Right renal pelvis (tissue), 4 donors: ENCODE measurements around the gene RAD51B. TPM values are rescaled to one million over a fixed set of nuclear protein-coding genes. Genes with fewer than 3 reads are reported as not detected.

Source experiments
- DNase-seq, 4 donors: peaks; one replicate each; pipeline ENCODE4 v3.0.0-alpha.2; 2013; ENCODE audit warnings: low read depth in 4 of 4, low spot score in 3 of 4, missing footprints in 1 of 4
- polyA plus RNA-seq, 4 donors: library from polyadenylated mRNA; unstranded; fragments of 120-200 nt; gene quantifications; one replicate each; pipeline ENCODE4 v1.2.1, GENCODE V29; 2013; ENCODE audit not compliant: insufficient read length in 4 of 4

The RAD51B gene
- polyA plus RNA-seq, 4 donors, result 10.7 to 11.6 (median 11.3) TPM

DNA sequence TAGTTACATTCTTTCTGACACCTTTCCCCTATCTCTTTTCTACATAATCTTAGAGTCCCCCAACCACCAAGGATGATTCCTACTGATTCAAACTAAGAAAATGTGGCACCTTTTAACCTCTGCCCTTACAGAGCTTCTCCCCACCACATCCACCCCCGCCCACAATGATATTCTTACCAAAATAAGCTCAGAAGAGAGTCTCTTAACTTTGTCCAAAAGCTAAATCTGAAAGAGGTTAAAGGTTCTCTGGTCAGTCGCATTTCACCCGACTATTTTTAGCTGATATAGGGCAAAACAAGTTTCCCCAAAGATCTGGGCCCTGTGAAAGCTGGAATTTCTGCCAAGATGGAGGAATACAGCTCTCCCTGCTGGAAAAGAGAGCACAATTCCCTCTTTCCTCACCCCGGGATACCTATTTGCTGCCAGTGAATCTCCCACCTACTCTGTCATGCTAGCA is 844.7 kb downstream of the RAD51B start:
- no peak for DNase-seq

DNA sequence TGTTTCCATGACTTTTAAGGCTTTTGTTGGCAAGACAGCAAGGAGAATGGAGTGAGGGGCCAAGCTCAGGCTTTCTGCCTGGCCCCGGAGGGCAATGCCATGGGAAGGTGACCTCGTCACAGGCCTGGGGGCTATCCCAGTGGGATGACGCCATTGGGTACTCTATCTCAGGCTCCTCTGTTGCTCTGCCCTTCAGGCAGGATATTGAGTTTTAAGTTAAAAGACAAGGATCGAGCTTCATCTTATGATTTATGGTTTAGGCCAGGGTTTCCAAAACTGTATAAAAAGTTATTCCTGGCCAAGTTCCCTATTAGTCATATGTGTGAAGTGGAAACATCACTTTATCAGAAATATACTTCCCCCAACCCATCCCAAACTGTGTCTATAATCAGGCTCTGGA is 845.6 kb downstream of the RAD51B start:
- no peak for DNase-seq

DNA sequence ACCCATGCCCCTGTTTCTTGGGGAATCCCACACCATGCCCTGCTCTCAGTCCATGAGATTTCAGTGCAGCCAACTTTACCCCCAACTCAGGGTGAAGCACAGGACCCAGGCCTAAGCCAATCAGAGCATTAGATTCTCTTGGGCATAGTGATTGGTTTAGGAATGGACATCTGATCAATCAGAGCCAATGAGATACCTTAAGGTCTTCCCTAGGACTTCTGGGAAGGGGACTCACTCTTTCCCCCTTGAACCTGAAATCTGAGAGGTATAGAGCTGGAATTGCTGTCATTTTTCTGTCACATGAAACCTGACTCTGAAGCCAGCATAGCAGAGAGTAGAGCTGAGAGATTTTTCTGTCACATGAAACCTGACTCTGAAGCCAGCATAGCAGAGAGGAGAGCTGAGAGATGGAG is 846.2 kb downstream of the RAD51B start:
- no peak for DNase-seq

DNA sequence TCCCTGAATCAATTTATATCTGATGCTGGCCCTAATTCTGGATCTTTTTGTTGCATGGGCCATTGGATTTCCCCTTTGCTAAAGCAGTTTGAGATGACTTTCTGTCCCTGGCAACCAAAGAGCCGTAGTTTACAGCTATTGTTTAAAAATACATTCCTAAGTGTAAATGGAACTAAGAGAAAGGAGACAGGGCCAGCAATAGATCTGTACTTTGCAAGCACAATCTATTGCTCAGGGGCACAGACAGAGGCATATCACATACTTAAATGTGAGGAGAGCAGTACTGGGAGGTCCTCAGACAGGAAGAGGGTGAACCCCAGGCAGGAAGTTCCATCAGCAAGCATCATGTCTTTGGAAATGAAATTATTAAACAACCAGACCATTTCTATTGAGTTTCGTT is 846.7 kb downstream of the RAD51B start:
- no peak for DNase-seq

DNA sequence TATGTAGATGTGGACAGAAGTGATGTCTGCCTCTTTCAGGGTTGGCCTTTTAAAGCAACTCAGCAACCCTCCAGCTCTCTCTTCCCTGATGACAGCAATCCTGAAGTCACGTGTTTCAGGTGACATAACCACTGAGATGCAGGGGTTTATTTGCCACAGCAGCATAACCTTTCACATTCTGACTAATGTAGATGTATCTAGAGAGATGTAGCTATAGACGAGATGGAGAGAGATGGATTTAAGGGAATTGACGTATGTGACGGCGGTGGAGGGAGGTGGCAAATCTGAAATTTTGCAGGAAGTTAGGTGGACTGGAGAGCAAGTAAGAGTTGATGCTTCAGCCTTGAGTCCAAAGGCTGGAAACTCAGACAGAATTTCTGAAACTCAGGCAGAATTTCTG is 847.3 kb downstream of the RAD51B start:
- no peak for DNase-seq

DNA sequence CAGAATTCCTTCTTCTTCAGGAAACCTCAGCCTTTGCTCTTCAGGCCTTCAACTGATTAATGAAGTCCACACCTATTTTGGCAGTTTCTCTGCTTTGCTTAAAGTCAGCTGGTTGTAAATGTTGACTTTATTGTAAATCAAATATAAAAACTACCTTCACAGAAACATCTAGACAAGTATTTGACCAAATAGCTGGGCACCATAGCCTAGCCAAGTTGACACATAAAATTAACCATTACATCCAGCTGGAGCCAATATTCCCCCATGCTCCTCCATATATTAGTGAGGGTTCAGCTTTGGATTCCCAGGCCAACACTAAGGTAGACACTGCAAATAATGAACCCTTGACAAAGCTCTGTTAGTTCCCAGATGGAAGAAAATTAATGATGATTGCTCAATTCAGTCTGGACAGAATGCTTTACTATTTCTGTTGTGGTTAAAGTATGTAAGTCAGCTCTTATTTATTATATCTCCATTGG is 847.8 kb downstream of the RAD51B start:
- no peak for DNase-seq

DNA sequence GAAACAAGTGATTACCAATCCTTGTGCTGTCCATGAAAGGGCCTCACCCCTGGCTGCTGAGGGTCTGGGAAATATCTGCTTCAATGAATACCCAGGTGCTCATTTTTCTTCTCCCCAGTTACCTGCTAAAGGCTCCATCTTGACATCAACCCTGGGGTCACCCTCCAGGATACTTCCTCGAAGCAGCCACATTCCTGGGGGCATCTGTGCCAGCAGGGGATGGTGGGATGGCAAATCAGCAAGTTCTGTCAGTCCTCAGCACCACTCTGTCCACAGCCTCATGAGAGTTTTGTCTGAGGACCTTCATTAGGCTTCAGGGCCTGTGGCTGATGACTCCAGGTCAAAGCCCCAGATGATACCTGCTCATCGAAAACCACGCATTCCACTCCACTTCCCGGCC is 848.4 kb downstream of the RAD51B start:
- DNase-seq, result no peak

DNA sequence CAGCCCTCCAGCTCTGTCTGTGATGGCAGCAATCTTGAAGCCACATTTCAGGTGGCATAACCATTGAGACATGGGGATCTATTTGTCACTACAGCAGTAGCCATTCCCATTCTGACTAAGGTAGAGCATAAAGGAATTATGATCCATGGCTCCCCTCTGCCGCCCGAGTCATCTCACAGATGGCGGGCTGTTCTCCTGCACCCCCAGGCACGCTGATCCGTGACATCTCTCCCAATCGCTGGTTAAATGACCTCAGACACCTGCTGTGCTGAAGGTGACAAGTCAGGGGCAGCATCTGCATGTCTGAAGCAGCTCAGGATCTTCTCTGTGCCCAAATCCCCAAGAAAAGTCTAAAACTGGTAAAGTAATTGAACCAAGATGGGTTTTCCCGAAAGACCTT is 849.0 kb downstream of the RAD51B start:
- no peak for DNase-seq

DNA sequence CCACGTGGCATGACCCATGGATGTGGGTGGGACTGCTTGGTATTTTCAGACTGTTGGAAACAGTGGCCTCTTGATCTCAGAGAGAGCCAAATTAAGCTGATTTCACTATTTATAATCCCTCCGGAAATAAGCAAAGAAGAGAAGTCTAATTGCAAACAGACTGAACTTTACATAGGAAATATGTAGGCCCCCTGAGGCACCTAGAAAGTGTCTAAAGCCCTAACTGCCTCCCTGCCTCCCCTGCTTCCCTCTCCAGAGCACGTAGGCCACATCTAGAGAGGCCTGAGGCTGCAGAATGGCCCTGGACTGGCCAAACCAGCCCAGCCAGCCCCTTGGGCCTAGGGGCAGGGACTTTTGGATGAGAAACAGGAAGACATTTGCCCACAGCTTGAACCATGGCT is 849.5 kb downstream of the RAD51B start:
- no peak for DNase-seq

DNA sequence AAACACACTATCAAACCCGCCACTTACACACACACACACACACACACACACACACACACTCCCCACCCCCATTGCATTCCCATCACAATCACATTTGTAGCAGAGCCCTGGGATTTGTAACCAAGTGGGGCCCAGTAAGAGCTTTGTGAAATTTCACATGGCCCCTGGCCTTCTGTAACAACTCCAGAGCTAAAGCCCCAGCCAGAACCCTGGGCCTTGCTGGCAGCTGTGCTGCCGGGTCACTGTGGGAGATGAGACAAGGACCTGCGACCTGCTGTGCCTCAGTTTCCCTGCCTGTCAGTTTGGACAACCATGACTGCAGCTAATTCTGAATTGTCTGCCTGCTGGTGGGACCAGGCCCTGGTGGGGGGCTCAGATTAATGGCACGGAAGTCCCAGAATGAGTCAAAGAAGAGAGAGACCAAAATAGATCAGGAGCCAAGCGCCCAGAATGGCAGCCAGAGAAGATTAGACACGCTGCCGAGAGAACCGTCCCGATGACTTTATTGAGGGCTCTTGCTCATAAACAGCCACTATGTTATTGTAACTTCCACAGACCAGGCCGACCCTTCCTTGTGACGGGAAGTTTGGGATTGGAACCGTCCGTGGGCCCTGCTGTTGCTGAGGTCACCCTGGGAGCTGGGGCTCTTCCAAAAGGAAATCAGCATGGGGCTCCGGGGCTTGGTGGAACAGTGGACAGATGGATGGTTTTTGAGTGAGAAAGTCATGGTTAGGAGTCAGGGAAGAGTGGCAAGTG is 850.2 kb downstream of the RAD51B start:
- DNase-seq, result no peak

DNA sequence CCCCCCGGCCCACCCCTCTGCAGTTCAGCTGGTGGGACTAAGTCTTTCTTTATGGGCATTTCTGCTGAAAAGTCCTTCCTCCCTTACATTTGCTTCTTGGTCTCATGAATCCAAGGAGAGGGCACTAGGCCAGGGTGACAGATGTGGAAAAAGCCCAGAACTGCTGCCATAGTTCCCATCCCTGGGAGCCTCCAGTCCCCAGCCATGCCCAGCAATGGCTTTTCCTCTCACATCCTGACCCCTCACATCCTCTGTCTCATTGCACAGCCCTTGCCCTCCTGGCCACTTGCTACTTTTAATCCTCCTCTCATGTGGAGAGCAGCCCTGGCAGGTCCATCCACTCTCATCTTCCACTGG is 850.8 kb downstream of the RAD51B start:
- no peak for DNase-seq

DNA sequence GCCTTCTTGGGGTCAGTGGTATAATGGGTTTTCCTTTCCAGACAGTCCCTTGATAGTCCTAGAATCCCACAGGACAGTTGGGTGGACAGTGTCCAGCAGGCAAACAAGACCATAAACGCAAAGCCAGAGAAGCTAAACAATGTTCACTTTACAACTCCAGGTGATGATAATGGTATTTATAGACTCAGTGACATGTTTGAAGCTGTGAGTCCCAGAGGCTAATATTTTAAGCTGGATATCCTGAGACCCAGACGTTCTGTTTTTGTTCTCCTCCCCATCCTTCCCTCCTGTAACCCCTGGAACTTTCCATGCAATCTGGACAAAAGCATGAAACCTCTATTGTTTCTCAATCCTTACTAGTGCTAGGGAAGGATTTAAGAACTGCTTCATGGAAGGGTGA is 852.3 kb downstream of the RAD51B start:
- DNase-seq, result no peak

DNA sequence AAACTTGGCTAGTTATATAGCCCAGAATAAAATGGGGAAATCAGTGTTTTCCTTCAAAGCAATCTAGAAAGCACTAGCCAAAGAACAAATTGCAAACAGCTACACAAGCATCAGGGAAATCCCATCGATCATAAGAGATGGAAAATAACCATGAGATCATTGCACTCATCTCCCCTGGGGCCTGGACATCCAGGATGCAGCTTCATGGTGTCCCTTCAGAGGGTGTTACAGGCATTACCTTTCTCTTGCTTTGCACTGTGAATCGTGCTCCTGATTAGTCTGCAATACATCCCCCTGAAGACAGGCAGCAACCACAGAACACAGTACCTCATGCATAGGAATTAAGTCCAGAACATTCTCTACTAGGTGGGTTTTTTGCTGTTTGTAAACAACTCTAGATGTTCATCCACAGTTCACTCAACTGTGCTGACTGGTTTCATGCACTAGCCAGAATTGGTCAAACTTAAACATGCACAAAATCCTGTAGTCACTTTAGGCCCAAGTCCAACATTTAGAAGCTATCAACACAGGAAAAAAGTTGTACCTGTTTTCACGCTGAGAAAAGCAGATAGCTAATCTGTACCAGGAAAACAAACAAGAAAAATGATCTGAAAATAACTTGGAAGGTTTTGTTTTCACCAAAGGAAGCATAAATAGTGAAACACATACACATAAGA is 853.2 kb downstream of the RAD51B start:
- no peak for DNase-seq

DNA sequence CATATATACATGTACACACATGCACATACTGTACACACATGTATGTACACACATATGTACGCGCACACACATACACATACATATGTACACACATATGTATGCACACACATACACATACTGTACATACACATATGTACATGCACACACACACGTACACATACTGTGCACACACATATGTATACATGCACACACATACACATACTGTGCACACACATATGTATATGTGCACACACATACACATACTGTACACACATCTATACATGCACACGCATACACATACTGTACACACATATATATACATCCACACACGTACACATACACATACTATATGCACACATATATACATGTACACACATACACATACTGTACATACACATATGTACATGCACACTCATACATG is 853.9 kb downstream of the RAD51B start:
- no peak for DNase-seq

DNA sequence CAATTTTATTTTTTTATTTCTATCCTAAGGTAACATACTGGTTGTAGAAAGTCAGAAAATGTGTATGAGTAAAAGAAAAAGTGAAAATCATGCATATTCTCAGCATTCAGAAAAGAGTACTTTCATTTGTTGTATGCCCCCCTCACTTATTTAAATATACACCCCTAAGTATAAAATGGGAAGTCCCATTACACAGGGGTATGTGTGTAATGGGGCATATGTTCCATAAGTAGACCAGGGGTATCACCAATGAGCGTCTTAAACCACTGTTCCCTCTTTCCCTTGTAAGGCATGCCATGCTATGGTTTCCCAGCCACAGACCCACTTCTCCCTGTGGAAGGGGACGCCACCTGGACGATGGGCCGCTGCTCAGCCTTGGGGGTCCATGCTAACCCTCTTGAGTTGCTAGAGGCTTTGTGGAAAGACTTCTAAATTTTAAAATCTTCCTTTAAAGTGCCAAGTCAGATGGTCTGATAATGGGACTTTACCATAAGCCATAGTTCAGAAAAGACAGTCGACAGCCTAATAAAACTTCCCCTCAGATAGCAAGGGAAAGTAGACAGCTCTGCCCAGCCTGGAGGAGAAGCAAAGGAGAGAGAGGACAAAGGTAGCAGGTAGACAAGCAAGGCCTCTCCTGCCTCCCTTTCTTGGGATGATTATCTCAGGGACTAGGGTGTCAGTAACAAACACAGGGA is 855.1 kb downstream of the RAD51B start:
- DNase-seq, result no peak

DNA sequence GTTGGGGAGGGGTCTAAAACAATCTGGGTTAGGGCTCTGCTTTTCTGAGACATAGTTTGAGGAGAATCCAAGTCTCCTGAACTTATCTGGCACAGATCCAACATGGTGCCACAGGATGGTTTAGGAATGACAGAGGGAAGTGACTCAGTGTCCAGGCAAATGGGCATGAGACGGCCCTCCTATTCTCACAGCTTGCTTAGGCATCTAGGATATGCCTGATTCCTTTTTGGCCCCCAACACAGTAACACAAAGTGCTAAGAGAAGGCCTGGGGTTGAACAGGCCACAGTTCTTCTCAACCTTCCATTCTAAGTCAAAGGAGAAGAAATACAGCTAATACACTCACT is 855.6 kb downstream of the RAD51B start:
- DNase-seq, result no peak

DNA sequence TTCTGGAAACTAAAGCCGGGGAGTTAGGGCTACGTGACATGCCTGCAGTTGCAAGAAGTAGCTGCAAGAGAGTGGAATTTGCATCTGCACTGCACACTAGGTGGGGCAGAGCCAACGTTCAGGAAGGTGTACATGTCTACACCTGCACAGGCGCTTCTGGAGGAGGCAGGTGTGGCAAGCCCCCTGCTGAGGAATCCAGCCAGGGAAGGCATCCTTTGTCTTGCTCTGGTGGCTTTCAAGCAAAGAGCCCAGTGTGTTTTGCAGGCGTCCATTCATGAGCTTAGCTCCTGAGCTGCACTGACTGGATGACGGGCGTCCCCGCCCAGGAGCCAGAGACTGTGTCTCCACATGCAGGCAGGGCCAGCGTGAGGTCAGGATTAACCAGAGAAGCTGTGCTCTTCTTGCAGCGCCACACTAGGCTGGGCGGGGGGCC is 856.9 kb downstream of the RAD51B start:
- no peak for DNase-seq

DNA sequence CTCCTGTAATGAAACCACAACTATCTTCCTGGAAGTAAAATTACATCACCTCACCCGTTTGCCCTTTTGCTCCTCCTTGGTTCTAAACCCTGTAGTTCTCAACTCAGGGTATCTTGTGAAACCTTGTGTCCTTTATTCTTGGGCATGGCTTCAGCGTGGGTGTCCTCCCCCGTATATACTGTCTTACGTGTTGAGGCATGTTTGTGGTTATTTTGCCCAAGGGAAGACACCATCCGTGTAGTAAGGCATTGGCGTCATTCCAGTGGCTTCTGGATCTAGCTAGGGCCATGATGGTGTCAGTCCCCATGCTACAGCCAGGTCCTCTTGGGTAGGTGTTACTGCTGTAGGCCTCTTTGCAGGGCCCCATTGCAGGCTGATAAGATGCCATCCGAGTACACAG is 857.9 kb downstream of the RAD51B start:
- DNase-seq, result no peak

DNA sequence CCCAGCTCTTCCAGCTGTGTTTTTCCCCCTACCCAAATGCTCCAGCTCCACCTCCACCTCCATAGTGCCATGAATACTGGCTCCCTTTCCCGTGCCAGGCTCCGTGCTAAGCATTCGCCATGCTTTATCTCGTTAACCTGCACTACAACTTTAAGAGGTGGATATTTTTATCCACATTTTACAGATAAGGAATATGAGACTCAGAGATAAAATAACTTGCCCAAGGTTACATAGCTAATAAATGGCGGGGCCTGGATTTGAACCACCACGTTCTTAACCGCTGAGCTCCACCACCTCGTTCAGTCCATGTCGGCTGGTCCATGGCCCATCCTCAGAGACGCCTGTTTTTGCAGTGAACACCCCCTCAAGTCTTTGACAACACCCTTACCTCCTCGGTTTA is 858.3 kb downstream of the RAD51B start:
- DNase-seq, result no peak

DNA sequence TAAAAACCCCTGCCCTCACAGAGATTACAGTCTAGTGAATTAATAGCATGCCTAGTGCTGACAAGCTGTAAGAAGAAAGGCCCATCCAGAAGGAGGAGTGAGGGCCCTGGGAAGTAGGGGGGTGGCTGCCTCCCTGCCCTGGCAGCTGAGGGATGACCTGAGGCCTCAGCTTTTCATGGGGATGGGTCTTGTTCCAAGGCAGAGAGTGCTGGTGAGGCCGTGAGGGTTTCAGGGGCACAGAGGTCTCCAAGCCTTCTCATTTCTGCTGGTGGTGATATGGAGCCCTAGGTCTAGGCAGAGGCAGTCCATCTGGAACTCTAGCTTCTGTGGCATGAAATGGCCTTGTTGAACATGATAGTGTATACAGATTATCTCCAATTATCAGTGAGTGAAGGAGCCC is 858.9 kb downstream of the RAD51B start:
- no peak for DNase-seq

DNA sequence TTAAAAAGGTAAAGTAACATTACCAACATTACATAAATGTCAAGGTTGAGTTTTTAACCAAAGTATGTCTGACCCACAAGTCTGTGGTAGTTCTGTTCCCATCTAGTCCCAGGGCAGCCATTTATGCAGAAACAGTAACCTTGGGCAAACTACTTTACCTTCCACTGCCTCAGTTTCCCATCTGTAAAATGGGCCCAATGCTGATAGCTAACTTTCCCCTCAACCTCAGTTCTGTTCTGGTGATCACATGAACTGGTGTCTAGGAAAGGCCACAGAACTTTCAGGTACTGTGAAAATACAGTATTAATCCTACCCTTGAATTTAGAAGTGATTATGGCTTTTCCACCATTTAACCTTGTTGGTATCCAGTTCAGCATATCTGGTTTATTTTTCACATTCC is 859.7 kb downstream of the RAD51B start:
- no peak for DNase-seq
